ENCODE results near the gene ABCC1. TPM values are rescaled to one million over a fixed set of nuclear protein-coding genes. Genes with fewer than 3 reads are reported as not detected.

The ABCC1 gene
- total RNA-seq, 4 donors from 2014 or later = 19.3 to 43.7 (median 26.2) TPM

DNA sequence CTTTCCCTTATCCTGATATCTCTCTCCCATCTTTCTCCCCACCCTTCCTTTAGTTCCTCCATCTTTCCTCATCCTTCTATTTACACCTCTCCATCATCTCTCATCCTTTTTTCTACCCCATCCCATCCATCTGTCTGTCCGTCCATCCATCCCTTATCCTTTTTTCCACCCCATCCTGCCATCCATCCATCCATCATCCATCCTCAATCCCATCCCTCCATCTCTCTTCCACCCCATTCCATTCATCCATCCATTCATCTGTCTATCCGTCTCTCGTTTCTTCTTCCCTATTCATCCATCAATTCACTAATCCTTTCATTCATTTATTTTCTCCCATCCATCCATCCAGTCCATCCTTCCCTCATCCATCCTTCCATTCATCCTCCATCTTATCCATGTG, 205.8 kb downstream of the ABCC1 start:
- H3K36me3 ChIP-seq = no peaks in the 10 kb centered on the region
- in situ Hi-C loops (cut with MboI; ENCODE audit: low sequenced_read_pairs in 4 of 4) = no loop called here
- no peaks in the 10 kb centered on the region for H3K9me3 ChIP-seq
- no peaks in the 10 kb centered on the region for H3K27me3 ChIP-seq
- H3K4me1 ChIP-seq = peaks cover 0 to 5% of the 10 kb centered on the region in 2 donors
- H3K4me3 ChIP-seq = no peak overlapping the region
- TF ChIP-seq, protein P1, sequence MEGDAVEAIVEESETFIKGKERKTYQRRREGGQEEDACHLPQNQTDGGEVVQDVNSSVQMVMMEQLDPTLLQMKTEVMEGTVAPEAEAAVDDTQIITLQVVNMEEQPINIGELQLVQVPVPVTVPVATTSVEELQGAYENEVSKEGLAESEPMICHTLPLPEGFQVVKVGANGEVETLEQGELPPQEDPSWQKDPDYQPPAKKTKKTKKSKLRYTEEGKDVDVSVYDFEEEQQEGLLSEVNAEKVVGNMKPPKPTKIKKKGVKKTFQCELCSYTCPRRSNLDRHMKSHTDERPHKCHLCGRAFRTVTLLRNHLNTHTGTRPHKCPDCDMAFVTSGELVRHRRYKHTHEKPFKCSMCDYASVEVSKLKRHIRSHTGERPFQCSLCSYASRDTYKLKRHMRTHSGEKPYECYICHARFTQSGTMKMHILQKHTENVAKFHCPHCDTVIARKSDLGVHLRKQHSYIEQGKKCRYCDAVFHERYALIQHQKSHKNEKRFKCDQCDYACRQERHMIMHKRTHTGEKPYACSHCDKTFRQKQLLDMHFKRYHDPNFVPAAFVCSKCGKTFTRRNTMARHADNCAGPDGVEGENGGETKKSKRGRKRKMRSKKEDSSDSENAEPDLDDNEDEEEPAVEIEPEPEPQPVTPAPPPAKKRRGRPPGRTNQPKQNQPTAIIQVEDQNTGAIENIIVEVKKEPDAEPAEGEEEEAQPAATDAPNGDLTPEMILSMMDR (IDR thresholded peaks at IDR 0.05 in 4 of 5, conservative IDR thresholded peaks at IDR 0.05 in 1 of 5) = no peak
- no peak for TF ChIP-seq POLR2A (IDR thresholded peaks at IDR 0.05)
- no peak for DNase-seq
- intact Hi-C loops (cut with DNase I; ENCODE audit: low total_unique reads) = no loop called here
- no peak for ATAC-seq
- no peak overlapping the region for H3K27ac ChIP-seq

DNA sequence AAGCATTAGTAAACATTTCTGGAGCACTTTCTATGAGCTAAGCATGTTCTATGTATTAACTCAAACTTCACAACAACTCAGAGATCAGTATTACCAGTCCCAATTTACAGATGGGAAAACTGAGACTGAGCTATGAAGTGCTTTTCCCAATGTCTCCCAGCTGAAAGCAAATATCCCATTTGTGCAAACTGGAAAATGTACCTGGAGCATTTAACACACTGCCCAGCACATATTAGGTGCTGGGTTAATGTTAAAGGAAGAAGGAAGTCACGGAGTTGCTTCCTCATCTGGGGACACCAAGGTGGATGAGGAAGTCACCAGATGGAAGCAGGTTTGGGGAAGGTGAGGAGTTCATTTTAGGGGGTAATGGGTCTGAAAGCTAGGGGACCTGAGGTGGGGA, 207.8 kb downstream of the ABCC1 start:
- intact Hi-C loops (cut with DNase I; ENCODE audit: low total_unique reads) = no loop called here
- no peak overlapping the region for H3K27ac ChIP-seq
- TF ChIP-seq, protein P1 (IDR thresholded peaks at IDR 0.05 in 4 of 5, conservative IDR thresholded peaks at IDR 0.05 in 1 of 5) = no peak
- no peak for TF ChIP-seq POLR2A (IDR thresholded peaks at IDR 0.05)
- H3K36me3 ChIP-seq = no peaks in the 10 kb centered on the region
- DNase-seq = no peak
- no peak overlapping the region for H3K4me3 ChIP-seq
- in situ Hi-C loops (cut with MboI; ENCODE audit: low sequenced_read_pairs in 4 of 4) = no loop called here
- H3K27me3 ChIP-seq = no peaks in the 10 kb centered on the region
- no peak for ATAC-seq
- H3K9me3 ChIP-seq = no peaks in the 10 kb centered on the region
- H3K4me1 ChIP-seq = no peaks in the 10 kb centered on the region

DNA sequence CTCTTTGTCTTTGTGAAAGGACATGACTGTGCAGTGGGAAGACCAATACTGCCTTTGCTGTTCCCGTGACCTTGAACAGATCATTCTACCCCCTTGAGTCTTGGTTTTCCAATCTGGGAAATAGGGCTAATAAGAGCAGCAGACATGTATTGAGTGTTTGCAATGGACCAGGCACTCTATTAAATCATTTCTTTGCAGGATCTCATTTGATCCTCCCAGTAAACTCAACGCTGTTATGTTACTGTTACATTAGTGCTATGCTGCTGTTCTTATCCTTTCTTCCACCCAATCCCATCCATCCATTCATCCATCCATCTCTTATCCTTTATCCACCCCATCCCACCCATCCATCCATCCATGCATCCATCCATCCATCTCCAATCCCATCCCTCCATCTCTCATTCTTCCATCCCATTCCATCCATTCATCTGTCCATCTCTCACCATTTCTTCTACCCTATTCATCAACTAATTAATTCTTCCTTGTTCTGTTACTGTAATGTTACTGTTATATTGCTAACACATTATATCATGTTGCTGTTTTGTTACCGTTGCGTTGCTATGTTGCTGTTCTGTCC, 208.8 kb downstream of the ABCC1 start:
- in situ Hi-C loops (cut with MboI; ENCODE audit: low sequenced_read_pairs in 4 of 4) (no loop called here), intact Hi-C loops (cut with DNase I; ENCODE audit: low total_unique reads) (no loop called here)
- Histone ChIP-seq H3K9me3 (no peaks in the 10 kb centered on the region), H3K36me3 (no peaks in the 10 kb centered on the region), H3K4me1 (no peaks in the 10 kb centered on the region), H3K4me3 (no peak overlapping the region), H3K27ac (no peak overlapping the region), H3K27me3 (no peaks in the 10 kb centered on the region)
- TF ChIP-seq, protein P1 (IDR thresholded peaks at IDR 0.05 in 4 of 5, conservative IDR thresholded peaks at IDR 0.05 in 1 of 5) = no peak
- no peak for TF ChIP-seq POLR2A (IDR thresholded peaks at IDR 0.05)
- DNase-seq (no peak), ATAC-seq (no peak)

DNA sequence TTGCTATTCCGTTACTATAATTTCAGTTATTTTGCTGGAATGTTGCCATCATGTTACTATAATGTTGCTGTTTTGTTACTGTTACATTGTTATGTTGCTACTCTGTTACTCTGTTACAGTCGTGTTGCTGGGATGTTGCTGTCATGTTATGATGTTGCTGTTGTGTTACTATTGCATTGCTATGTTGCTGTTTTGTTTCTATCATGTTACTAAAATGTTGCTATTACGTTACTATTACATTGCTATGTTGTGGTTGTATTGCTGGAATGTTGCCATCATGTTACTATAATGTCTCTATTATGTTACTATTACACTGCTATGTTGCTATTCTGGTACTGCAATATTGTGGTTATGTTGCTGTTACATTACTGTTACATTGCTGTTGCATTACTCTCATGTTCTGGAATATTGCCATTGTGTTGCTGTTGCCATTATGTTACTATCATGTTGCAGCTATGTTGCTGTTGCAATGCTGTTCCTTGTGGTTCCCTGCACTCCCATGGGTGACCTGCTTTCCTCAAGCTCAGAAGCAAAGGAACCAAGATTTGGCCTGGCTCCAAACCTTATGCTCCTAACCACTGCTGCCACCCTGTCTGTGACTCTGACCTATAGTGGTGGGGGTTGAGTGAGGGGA, 209.4 kb downstream of the ABCC1 start:
- intact Hi-C loops (cut with DNase I; ENCODE audit: low total_unique reads) (no loop called here), in situ Hi-C loops (cut with MboI; ENCODE audit: low sequenced_read_pairs in 4 of 4) (no loop called here)
- no peaks in the 10 kb centered on the region for H3K27me3 ChIP-seq
- no peak for ATAC-seq
- H3K9me3 ChIP-seq = no peaks in the 10 kb centered on the region
- H3K27ac ChIP-seq = no peak overlapping the region
- no peaks in the 10 kb centered on the region for H3K4me1 ChIP-seq
- no peaks in the 10 kb centered on the region for H3K36me3 ChIP-seq
- TF ChIP-seq POLR2A (IDR thresholded peaks at IDR 0.05) = no peak
- TF ChIP-seq, protein P1 (IDR thresholded peaks at IDR 0.05 in 4 of 5, conservative IDR thresholded peaks at IDR 0.05 in 1 of 5) = no peak
- no peak for DNase-seq
- H3K4me3 ChIP-seq = no peak overlapping the region
